CD4-positive, alpha-beta T cell treated with Interleukin-6 at 100 ng/mL for 8 hours (primary cell): ENCODE data around the gene PSMA7.
A peak's percentile ranks its signal among the peaks of the same experiment; 100 is the strongest.

ENCODE experiments used
- DNase-seq: peaks from one replicate; pipeline ENCODE4 v3.0.0-alpha.2; 2020; ENCODE audit warnings: mixed read lengths, low spot score

PSMA7 gene

GRCh38 chr20:62171245-62171644 is 28.1 kb upstream of the PSMA7 start:
- DNase-seq = no peak

GRCh38 chr20:62170536-62170935 is 27.3 kb upstream of the PSMA7 start:
- DNase-seq = no peak

- DNase-seq = no peak
Observed at GRCh38 chr20:62168890-62169435, 25.8 kb upstream of the PSMA7 start.

- DNase-seq = no peak
Observed at GRCh38 chr20:62168061-62168460, 24.9 kb upstream of the PSMA7 start.

GRCh38 chr20:62167474-62167873 is 24.3 kb upstream of the PSMA7 start:
- DNase-seq = no peak

- no peak for DNase-seq
Observed at GRCh38 chr20:62165762-62166399, 22.7 kb upstream of the PSMA7 start.

GRCh38 chr20:62164879-62165761 is 21.9 kb upstream of the PSMA7 start:
- no peak for DNase-seq

- DNase-seq = no peak
Observed at GRCh38 chr20:62163986-62164762, 21.0 kb upstream of the PSMA7 start.

GRCh38 chr20:62163485-62163865 is 20.3 kb upstream of the PSMA7 start:
- DNase-seq = no peak

GRCh38 chr20:62162765-62163484 is 19.7 kb upstream of the PSMA7 start:
- DNase-seq = no peak

- DNase-seq = no peak
Observed at GRCh38 chr20:62161347-62161746, 18.2 kb upstream of the PSMA7 start.

GRCh38 chr20:62160876-62161275 is 17.7 kb upstream of the PSMA7 start:
- no peak for DNase-seq

- DNase-seq = no peak
Observed at GRCh38 chr20:62160253-62160652, 17.1 kb upstream of the PSMA7 start.

GRCh38 chr20:62159839-62160238 is 16.6 kb upstream of the PSMA7 start:
- DNase-seq = no peak

- no peak for DNase-seq
Observed at GRCh38 chr20:62159052-62159451, 15.9 kb upstream of the PSMA7 start.

- DNase-seq = no peak
Observed at GRCh38 chr20:62158541-62158940, 15.3 kb upstream of the PSMA7 start.

GRCh38 chr20:62158088-62158400 is 14.8 kb upstream of the PSMA7 start:
- DNase-seq = no peak

- DNase-seq = no peak
Observed at GRCh38 chr20:62157387-62158087, 14.3 kb upstream of the PSMA7 start.

- peak; percentile 62 for DNase-seq
Observed at GRCh38 chr20:62156592-62157386, 13.6 kb upstream of the PSMA7 start.

GRCh38 chr20:62156254-62156556 is 13.0 kb upstream of the PSMA7 start:
- no peak for DNase-seq
